ENCODE data around the gene DNMBP. TPM values are rescaled to one million over a fixed set of nuclear protein-coding genes. Genes with fewer than 3 reads are reported as not detected.

Gene DNMBP
- total and polyA plus RNA-seq, 2 experiments from 2014 or later: 13.4 to 31.2 TPM

DNA sequence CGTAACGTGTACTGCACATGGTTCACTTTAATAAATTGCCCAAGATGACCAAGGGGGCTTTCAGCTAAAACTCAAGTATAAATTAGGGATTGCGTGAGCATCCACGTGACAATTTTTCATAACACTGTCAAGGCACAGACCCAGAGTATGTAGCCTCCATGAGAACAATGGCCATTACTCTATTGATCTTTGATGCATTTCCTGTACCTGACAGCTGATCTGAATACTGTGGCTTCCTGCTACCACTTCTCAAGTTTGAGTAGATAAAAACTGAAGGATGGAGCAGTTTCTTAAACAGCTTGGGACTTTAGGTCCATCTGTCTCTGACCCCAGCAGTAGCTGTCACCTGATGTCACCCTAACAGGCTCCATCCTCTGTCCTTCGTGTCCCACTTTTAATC is 128.4 kb downstream of the DNMBP start:
- DNase-seq (ENCODE audit: low spot score): no peak
- H3K79me2 ChIP-seq (replicated peaks; ENCODE audit: insufficient read depth): peaks cover 3% of the 10 kb centered on the region; the same call in 1 of the 2 replicates
- peaks cover 29% of the 10 kb centered on the region for H4K20me1 ChIP-seq (replicated peaks; ENCODE audit: insufficient read depth)
- H3K27me3 ChIP-seq (ENCODE audit: insufficient read depth): no peaks in the 10 kb centered on the region
- Mint-ChIP-seq H3K27ac (no peak overlapping the region), H3K9me3 (no peaks in the 10 kb centered on the region), H3K4me3 (no peak overlapping the region), H3K36me3 (ENCODE audit: low read depth) (peaks cover 99% of the 10 kb centered on the region), H3K27me3 (ENCODE audit: insufficient read depth, low read depth, poor library complexity) (peaks cover 8% of the 10 kb centered on the region), H3K4me1 (no peaks in the 10 kb centered on the region; the same call in 2 of the 3 replicates)
- no peak overlapping the region for H2AFZ ChIP-seq
- no peak overlapping the region for H3K27ac ChIP-seq (ENCODE audit: low read depth)
- TF ChIP-seq, protein P1, sequence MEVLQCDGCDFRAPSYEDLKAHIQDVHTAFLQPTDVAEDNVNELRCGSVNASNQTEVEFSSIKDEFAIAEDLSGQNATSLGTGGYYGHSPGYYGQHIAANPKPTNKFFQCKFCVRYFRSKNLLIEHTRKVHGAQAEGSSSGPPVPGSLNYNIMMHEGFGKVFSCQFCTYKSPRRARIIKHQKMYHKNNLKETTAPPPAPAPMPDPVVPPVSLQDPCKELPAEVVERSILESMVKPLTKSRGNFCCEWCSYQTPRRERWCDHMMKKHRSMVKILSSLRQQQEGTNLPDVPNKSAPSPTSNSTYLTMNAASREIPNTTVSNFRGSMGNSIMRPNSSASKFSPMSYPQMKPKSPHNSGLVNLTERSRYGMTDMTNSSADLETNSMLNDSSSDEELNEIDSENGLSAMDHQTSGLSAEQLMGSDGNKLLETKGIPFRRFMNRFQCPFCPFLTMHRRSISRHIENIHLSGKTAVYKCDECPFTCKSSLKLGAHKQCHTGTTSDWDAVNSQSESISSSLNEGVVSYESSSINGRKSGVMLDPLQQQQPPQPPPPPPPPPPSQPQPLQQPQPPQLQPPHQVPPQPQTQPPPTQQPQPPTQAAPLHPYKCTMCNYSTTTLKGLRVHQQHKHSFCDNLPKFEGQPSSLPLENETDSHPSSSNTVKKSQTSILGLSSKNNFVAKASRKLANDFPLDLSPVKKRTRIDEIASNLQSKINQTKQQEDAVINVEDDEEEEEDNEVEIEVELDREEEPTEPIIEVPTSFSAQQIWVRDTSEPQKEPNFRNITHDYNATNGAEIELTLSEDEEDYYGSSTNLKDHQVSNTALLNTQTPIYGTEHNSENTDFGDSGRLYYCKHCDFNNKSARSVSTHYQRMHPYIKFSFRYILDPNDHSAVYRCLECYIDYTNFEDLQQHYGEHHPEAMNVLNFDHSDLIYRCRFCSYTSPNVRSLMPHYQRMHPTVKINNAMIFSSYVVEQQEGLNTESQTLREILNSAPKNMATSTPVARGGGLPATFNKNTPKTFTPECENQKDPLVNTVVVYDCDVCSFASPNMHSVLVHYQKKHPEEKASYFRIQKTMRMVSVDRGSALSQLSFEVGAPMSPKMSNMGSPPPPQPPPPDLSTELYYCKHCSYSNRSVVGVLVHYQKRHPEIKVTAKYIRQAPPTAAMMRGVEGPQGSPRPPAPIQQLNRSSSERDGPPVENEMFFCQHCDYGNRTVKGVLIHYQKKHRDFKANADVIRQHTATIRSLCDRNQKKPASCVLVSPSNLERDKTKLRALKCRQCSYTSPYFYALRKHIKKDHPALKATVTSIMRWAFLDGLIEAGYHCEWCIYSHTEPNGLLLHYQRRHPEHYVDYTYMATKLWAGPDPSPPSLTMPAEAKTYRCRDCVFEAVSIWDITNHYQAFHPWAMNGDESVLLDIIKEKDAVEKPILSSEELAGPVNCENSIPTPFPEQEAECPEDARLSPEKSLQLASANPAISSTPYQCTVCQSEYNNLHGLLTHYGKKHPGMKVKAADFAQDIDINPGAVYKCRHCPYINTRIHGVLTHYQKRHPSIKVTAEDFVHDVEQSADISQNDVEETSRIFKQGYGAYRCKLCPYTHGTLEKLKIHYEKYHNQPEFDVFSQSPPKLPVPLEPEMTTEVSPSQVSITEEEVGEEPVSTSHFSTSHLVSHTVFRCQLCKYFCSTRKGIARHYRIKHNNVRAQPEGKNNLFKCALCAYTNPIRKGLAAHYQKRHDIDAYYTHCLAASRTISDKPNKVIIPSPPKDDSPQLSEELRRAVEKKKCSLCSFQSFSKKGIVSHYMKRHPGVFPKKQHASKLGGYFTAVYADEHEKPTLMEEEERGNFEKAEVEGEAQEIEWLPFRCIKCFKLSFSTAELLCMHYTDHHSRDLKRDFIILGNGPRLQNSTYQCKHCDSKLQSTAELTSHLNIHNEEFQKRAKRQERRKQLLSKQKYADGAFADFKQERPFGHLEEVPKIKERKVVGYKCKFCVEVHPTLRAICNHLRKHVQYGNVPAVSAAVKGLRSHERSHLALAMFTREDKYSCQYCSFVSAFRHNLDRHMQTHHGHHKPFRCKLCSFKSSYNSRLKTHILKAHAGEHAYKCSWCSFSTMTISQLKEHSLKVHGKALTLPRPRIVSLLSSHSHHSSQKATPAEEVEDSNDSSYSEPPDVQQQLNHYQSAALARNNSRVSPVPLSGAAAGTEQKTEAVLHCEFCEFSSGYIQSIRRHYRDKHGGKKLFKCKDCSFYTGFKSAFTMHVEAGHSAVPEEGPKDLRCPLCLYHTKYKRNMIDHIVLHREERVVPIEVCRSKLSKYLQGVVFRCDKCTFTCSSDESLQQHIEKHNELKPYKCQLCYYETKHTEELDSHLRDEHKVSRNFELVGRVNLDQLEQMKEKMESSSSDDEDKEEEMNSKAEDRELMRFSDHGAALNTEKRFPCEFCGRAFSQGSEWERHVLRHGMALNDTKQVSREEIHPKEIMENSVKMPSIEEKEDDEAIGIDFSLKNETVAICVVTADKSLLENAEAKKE (CRISPR knock-in tag; IDR thresholded peaks at IDR 0.05): no peak
- TF ChIP-seq, protein P2, sequence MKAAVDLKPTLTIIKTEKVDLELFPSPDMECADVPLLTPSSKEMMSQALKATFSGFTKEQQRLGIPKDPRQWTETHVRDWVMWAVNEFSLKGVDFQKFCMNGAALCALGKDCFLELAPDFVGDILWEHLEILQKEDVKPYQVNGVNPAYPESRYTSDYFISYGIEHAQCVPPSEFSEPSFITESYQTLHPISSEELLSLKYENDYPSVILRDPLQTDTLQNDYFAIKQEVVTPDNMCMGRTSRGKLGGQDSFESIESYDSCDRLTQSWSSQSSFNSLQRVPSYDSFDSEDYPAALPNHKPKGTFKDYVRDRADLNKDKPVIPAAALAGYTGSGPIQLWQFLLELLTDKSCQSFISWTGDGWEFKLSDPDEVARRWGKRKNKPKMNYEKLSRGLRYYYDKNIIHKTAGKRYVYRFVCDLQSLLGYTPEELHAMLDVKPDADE (IDR thresholded peaks at IDR 0.05): no peak
- TF ChIP-seq EZH2phosphoT487 (IDR thresholded peaks at IDR 0.05; ENCODE audit: unreplicated experiment): no peak
- TF ChIP-seq, protein P3, sequence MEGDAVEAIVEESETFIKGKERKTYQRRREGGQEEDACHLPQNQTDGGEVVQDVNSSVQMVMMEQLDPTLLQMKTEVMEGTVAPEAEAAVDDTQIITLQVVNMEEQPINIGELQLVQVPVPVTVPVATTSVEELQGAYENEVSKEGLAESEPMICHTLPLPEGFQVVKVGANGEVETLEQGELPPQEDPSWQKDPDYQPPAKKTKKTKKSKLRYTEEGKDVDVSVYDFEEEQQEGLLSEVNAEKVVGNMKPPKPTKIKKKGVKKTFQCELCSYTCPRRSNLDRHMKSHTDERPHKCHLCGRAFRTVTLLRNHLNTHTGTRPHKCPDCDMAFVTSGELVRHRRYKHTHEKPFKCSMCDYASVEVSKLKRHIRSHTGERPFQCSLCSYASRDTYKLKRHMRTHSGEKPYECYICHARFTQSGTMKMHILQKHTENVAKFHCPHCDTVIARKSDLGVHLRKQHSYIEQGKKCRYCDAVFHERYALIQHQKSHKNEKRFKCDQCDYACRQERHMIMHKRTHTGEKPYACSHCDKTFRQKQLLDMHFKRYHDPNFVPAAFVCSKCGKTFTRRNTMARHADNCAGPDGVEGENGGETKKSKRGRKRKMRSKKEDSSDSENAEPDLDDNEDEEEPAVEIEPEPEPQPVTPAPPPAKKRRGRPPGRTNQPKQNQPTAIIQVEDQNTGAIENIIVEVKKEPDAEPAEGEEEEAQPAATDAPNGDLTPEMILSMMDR (conservative IDR thresholded peaks at IDR 0.05; ENCODE audit: low read depth in 2 of 2): no peak
- no peak for ATAC-seq
- H3F3A ChIP-seq (replicated peaks; ENCODE audit: low read depth): peaks cover 25% of the 10 kb centered on the region
- H3K4me1 ChIP-seq (ENCODE audit: insufficient read depth): no peaks in the 10 kb centered on the region
- H3K4me3 ChIP-seq: no peak overlapping the region
- peaks cover 99% of the 10 kb centered on the region for H3K36me3 ChIP-seq (ENCODE audit: insufficient read depth)
- no peaks in the 10 kb centered on the region for H3K9me2 ChIP-seq (ENCODE audit: insufficient read depth)
- no peak overlapping the region for H3K4me2 ChIP-seq

Measured in GM23338 (cell line).